Measurements from ENCODE around the gene TCF25.
"Not testable (repeated sequence)": the region's sequence is repeated elsewhere in the genome, so short reads cannot be mapped to it uniquely, and the experiment has no call there.

Gene TCF25, protein sequence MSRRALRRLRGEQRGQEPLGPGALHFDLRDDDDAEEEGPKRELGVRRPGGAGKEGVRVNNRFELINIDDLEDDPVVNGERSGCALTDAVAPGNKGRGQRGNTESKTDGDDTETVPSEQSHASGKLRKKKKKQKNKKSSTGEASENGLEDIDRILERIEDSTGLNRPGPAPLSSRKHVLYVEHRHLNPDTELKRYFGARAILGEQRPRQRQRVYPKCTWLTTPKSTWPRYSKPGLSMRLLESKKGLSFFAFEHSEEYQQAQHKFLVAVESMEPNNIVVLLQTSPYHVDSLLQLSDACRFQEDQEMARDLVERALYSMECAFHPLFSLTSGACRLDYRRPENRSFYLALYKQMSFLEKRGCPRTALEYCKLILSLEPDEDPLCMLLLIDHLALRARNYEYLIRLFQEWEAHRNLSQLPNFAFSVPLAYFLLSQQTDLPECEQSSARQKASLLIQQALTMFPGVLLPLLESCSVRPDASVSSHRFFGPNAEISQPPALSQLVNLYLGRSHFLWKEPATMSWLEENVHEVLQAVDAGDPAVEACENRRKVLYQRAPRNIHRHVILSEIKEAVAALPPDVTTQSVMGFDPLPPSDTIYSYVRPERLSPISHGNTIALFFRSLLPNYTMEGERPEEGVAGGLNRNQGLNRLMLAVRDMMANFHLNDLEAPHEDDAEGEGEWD

DNA sequence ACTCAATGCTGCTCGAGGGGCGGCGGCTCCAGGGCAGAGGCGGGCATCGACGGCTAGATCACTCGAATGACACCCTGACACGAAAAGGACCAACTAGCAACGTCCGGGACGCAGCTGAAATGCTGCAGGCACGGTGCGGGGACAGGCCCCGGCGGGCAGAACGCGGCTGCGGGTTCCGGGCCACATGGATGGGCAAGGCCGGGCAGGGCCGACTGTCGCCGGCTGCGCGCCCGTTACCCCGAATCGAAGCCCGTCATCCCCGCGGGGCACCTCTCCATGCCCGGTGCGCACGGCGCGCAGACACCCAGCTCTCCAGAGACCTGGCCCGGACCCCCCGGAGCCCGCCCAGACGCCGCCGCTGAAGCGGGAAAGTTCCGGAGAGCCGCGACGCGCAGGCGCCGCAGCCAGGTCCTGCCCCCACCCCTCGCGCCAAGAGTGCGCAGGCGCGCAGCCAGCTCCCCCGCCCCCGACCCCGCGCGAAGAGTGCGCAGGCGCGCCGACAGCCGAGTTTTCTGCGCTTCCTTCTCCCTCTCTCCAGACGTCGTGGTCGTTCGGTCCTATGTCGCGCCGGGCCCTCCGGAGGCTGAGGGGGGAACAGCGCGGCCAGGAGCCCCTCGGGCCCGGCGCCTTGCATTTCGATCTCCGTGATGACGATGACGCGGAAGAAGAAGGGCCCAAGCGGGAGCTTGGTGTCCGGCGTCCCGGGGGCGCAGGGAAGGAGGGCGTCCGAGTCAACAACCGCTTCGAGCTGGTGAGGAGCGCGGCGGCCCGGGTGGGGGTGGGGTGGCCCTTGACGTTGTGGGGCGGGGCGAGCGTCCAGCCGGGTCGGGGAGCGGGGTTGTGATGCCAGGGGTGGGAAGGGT is at the start of gene TCF25:
Gene TCF25 (plus strand): TSS at position 484 of the 863 bp plus-strand sequence. CDS start 76 bp downstream, at position 560.
- peak within 1 kb of the TSS; percentile 82 for H3K4me3 ChIP-seq (ENCODE audit: low read depth, low read length)
- in situ Hi-C loops (cut with HindIII; ENCODE audit: low sequenced_read_pairs), result no loop called here
- TF ChIP-seq, protein P1, sequence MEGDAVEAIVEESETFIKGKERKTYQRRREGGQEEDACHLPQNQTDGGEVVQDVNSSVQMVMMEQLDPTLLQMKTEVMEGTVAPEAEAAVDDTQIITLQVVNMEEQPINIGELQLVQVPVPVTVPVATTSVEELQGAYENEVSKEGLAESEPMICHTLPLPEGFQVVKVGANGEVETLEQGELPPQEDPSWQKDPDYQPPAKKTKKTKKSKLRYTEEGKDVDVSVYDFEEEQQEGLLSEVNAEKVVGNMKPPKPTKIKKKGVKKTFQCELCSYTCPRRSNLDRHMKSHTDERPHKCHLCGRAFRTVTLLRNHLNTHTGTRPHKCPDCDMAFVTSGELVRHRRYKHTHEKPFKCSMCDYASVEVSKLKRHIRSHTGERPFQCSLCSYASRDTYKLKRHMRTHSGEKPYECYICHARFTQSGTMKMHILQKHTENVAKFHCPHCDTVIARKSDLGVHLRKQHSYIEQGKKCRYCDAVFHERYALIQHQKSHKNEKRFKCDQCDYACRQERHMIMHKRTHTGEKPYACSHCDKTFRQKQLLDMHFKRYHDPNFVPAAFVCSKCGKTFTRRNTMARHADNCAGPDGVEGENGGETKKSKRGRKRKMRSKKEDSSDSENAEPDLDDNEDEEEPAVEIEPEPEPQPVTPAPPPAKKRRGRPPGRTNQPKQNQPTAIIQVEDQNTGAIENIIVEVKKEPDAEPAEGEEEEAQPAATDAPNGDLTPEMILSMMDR (IDR thresholded peaks at IDR 0.05; ENCODE audit: low read depth, low read length), result no peak
- peak; percentile 86 for DNase-seq (ENCODE audit: low read depth, low spot score)

DNA sequence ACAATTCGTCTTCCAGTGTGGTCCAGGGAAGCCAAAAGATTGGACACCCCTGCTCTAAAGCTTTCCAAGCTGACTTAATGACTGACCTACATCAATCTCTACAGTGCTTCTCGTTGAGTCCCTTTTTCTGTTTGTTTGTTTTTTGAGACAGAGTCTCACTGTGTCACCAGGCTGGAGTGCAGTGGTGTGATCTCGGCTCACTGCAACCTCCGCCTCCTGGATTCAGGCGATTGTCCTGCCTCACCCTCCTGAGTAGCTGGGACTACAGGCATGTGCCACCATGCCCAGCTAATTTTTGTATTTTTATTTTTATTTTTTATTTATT is 49.6 kb upstream of the TCF25 start:
- H3K4me3 ChIP-seq (ENCODE audit: low read depth, low read length); DNase-seq (ENCODE audit: low read depth, low spot score); in situ Hi-C loops (cut with HindIII; ENCODE audit: low sequenced_read_pairs): not testable (repeated sequence)

DNA sequence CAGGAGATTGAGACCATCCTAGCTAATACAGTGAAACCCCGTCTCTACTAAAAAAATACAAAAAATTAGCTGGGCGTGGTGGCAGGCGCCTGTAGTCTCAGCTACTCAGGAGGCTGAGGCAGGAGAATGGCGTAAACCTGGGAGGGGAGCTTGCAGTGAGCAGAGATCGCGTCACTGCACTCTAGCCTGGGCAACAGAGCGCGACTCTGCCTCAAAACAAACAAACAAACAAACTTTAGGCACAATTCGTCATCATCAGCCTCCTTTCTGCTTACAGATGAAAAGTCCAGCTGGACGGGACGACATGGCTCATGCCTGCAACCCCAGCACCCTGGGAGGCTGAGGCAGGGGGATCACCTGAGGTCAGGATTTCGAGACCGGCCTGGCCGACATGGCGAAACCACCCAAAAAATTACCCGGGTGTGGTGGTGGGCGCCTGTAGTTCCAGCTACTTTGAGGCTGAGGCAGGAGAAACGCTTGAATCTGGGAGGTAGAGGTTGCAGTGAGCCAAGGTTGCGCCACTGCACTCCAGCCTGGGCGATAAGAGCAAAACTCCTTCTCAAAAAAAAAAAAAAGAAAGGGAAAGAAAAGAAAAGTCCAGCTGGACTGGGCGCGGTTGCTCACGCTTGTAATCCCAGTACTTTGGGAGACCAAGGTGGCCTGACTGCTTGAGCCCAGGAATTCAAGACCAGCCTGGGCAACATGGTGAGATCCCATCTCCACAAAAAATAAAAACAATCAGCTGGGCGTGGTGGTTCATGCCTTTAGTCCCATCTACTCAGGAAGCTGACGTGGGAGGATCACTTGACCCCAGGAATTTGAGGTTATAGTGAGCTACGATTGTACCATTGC is 46.6 kb upstream of the TCF25 start:
- TF ChIP-seq, protein P1 (IDR thresholded peaks at IDR 0.05; ENCODE audit: low read depth, low read length), result no peak
- H3K4me3 ChIP-seq (ENCODE audit: low read depth, low read length), result no peak overlapping the region
- DNase-seq (ENCODE audit: low read depth, low spot score), result no peak
- in situ Hi-C loops (cut with HindIII; ENCODE audit: low sequenced_read_pairs), result no loop called here

DNA sequence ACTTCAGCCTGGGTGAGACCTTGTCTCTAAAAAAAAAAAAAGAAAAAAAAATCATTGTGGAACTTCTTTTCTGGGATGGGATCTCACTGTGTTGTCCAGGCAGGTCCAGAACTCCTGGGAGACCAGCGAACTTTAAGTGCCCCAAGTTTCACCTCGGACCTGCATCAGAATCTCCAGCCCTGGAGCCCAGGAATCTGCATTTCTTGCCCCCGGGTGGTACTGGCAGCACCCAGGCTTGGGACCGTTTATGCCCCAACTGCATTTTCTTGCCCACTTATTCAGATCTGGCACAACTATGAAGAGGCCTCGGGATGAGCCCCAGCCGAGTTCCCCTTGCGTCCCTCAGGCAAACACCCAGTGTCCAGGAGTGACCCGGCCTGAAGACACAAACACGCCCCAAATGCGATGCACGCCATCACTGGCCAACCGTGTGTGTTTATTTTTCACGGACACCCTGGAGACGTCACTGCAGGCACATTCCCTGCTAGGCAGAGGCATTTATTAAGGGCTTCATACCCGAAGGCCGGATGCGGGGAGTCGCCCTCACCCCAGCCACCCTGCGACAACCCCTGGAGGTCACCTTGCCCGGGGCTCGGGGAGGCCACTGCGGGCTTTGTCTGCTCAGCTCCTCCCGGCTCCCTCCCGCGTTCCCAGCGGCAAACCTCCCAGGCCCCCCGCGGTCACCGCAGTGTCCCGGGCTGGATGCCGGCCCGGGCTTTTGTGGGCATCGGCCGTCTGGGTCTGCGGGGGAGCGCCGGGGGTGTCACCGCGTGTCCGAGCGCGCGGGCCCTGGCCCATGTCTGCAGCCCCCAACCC is 45.8 kb upstream of the TCF25 start:
- in situ Hi-C loops (cut with HindIII; ENCODE audit: low sequenced_read_pairs), result no loop called here
- DNase-seq (ENCODE audit: low read depth, low spot score), result peak; percentile 51
- TF ChIP-seq, protein P1 (IDR thresholded peaks at IDR 0.05; ENCODE audit: low read depth, low read length), result no peak
- peak overlapping the region; percentile 44 for H3K4me3 ChIP-seq (ENCODE audit: low read depth, low read length)

DNA sequence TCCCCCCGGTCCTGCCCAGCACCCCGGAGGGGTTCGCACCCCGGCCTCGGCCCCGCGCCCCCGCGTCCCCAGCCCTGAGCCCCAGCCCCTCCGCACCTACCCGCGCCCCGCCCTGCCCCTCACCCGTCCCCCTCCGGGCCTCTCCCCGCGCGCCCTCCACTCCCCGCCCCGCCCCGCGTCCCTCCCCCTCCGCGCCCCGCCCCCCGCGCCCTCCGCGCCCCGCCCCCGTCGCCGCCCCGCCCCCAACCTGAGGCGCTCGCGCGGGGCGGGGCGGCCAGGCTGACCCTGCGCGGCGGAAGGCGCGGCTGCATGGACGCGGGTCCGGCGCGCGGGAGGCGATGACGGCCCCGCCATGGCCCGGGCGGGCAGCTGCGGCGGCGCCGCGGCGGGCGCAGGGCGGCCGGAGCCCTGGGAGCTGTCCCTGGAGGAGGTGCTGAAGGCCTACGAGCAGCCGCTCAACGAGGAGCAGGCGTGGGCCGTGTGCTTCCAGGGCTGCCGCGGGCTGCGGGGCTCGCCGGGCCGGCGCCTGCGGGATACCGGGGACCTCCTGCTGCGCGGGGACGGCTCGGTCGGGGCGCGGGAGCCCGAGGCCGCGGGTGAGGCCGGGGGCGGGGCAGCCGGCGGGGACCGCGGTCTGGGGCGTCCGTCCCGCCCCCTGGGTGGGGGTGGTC is 45.1 kb upstream of the TCF25 start, which contains the start of gene SPIRE2:
Gene SPIRE2 (plus strand): TSS at position 277 of the 671 bp plus-strand sequence. CDS start 76 bp downstream, at position 353.
- H3K4me3 ChIP-seq (ENCODE audit: low read depth, low read length), result peak within 1 kb of the TSS; percentile 44
- TF ChIP-seq, protein P1 (IDR thresholded peaks at IDR 0.05; ENCODE audit: low read depth, low read length), result no peak
- DNase-seq (ENCODE audit: low read depth, low spot score), result peak; percentile 66
- in situ Hi-C loops (cut with HindIII; ENCODE audit: low sequenced_read_pairs), result no loop called here
